HG03097 (cell line): ENCODE results near the gene BRAP.
"Not testable (repeated sequence)": the region's sequence is repeated elsewhere in the genome, so short reads cannot be mapped to it uniquely, and the experiment has no call there.

Source experiments
- ATAC-seq: cut with Tn5 transposase; IDR thresholded peaks from one replicate; pipeline ENCODE4 v1.9.1; 2021; ENCODE audit not compliant: unreplicated experiment, low FRiP score

Gene BRAP

DNA sequence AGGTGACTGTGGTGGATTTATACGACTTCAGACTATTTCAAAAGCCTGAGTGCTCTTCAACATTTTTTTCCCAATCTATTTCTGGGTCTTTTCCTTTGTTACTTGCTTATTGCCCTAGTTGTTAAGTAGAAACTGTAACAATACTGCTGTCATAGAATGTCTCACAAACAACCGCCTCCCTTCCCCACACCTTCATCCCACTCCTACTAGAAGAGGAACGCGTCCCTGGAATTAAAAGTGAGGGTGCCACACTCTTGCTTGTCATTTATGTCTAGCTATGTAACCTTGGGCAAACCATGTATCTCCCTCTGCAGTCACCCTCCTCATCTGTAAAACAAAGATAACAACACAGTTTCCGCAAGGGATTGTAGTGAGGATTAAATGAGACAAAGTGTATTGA is 8.6 kb downstream of the BRAP start:
- ATAC-seq: no peak

DNA sequence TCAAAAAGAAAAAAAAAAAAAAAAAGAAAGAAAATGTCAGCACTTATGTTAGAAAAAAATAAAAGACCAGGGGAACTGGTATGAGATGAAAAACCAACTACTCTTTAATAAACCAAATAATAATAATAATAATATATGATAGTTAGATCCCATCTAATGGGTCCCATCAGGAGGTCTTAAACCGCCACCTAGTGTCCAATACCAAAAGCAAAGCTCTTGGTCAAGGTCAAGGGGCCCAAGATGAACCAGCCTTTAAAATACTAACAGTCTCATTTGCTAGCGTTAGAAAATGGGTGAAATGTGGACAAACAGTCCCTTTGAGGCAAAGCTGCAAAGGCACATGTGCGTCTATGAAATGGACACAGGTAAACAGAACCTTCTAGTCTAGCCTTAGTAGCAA is 12.3 kb downstream of the BRAP start:
- no peak for ATAC-seq

DNA sequence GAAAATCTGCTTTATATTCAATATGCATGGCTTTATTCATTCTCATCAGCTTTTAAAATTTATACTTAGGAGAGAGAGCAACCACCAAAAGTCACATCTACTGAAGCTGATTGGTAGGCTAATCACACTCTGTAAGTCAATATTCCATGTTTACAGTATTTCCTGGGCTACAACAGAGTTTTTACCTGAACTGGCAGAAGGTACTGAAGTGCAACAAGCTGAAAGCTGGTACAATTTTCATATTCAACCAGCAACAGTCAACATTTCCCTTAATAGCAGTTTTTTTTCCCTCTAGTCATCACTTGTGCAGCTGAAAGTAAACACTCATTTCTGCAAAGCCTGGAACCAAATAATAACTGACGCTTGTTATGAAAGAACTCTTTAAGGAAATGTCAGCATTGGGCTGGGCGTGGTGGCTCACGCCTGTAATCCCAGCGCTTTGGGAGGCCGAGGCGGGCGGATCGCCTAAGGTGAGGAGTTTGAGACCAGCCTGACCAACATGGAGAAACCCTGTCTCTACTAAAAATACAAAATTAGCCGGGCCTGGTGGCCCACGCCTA is 12.9 kb downstream of the BRAP start:
- no peak for ATAC-seq

DNA sequence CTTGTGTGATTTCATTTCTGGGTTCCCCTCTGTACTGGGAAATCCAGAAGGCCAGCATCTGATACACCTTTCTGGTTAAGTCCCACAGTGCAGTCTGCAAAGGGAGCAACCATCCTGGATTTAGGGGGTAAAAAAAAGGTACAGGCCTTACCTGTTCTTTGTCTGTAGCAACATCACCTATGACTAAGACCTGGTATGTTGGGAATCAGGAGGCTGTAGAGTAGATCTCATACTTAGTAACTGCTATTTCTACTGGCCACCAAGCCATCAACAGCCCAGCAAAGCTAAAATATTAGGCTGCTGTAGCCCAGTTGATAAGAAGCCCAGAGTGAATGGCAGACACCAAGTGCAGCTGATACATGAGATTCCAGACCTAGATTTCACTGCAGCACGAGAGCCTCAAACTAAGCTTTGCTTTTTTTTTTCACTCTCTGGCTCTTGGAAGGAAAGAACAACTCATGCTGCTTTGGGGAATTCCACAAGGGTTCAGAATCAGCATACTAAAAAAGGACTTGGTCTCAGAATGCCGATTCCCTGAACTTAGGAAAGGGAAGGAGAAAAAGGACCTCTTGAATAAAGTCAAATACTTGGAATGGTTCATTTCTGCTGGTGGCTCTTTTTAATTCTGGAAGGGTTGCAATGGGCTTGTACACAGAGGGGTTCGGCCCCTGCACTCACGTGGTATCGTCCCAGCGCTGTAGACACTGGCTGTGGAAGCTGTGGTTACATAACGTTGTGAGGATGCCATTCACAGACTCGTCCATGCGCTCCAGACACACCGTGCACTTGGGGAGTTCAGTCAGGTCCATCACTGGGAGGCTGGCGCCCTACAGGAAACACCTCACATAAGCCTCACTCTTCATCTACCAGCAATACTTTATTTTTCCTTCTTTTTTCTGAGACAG is 20.5 kb downstream of the BRAP start:
- no peak for ATAC-seq

- no peak for ATAC-seq
Measured at GRCh38 chr12:111664499-111664898, 21.3 kb downstream of the BRAP start.

GRCh38 chr12:111656016-111656415 is 29.7 kb downstream of the BRAP start:
- ATAC-seq: no peak

DNA sequence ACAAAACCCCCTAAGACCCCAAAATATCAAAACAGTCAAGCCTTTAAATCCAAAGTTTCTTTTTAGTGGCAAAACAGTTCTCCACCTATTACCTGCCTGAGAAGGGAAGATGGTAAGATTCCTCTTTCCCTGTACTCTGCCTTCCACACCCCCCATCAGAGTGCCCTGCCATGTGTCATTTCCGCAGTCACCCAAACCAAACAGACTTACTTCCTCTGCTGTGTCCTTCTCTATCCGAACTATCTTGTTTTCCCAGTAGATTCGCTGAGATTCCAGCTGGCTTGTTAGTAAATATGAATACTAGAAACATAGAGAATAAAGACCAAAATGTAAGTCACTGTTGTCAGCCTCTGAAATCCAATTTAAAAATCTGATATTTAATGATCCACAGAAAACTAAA is 30.4 kb downstream of the BRAP start:
- no peak for ATAC-seq

DNA sequence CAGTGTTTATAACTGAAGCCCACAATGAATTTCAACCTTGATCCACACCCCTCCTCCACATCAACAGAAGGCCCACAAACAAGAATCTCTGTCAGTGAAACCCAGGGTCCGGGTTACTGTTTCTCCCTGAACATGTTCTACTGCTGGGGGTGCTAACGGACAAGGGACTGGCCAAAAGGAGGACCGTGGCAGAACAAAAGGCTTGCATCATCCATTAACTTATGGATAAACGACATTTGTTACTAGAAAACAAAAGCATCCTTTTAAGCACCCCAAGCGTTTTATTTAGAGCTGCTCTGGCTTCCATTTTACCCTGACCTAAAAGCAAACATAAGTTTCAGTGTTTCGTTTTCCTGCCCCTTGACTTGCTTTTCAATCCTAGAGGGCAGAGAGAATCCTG is 32.2 kb downstream of the BRAP start:
- ATAC-seq: no peak

- ATAC-seq: not testable (repeated sequence)
Measured at GRCh38 chr12:111652530-111652929, 33.2 kb downstream of the BRAP start.

DNA sequence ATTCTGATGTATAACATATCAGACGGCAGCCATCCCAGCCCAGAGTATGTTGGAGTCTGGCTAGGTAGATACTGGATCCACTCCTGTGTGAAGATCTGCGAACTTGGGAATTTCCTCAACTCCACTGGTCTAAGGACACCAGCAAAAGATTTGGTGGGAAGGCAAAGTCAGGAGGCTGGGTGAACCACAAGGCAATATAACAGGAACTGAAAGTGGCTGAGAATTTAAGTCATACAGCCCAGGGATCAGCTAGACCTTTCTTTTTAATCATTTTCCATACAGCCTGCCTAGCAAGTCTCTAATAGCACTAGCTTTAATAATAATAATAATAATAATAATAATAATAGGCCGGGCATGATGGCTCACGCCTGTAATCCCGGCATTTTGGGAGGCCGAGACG is 34.8 kb downstream of the BRAP start:
- no peak for ATAC-seq

DNA sequence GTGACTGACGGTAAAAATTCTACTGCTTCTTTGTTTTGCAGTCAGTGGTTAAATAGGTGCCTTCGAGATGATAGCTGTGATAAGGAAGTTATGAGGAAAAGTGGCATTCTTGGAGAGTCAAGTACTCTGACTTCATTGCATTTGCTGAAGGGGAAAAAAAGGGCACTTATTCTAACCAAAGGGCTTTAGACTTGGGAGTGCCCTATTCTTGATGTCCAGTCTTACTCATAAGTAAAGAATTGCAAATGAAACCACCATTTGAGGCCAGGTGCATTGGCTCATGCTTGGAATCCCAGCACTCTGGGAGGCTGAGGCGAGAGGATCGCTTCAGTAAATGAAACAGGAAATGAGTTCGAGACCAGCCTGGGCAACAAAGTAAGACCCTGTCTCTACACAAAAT is 40.3 kb downstream of the BRAP start:
- no peak for ATAC-seq

GRCh38 chr12:111643427-111643826 is 42.3 kb downstream of the BRAP start:
- no peak for ATAC-seq

- no peak for ATAC-seq
Measured at GRCh38 chr12:111642681-111643426, 42.9 kb downstream of the BRAP start.

- no peak for ATAC-seq
Measured at GRCh38 chr12:111640506-111640905, 45.2 kb downstream of the BRAP start.

DNA sequence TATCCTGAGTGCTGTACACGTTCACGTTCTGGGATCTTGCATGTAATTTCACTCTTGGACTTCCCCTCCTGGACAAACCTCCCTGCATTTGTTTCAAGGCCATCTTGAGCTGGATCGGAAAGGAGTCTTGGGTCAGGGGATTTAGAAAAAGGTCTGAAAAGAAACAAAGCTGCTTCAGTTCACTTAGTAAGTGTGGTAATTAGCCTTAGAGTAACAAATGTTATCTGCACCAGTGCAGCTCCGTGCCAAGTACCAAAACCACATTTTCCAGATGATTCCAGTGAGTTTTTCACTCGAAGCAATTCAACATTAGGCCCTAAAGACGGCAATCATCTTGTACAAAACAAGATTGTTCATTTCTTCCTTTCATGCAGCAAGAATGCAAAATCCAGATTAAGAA is 47.2 kb downstream of the BRAP start:
- ATAC-seq: no peak

- no peak for ATAC-seq
Measured at GRCh38 chr12:111636209-111636945, 49.4 kb downstream of the BRAP start.

GRCh38 chr12:111635524-111635923 is 50.2 kb downstream of the BRAP start:
- ATAC-seq: no peak

DNA sequence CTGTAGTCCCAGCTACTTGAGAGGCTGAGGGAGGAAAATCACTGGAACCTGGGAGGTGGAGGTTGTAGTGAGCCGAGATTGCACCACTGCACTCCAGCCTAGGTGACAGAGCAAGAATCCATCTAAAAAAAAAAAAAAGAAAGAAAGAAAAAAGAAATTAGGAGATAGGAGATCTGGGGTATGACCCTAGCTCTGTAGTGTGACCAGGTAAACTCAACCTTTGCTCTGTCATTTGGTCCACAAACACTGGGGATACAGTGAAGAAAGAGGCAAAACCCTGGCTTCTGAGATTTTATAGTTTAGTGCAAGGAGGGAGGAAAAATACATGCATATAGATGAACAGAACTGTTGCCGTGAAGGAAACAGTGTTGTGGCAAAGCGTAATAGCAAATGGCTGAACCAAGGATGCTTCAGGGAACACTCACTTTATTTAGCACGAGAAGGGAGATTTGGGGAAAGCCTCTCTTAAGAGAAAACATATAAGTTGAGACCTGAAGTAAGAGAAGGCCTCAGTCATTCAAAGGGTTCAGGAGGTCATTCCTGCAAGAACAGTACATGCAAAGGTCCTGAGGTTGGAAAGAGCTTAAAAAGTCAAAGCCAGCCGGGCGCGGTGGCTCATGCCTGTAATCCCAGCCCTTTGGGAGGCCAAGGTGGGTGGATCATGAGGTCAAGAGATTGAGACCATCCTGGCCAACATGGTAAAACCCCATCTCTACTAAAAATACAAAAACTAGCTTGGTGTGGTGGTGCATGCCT is 57.1 kb downstream of the BRAP start:
- no peak for ATAC-seq

GRCh38 chr12:111626230-111626629 is 59.5 kb downstream of the BRAP start:
- no peak for ATAC-seq

DNA sequence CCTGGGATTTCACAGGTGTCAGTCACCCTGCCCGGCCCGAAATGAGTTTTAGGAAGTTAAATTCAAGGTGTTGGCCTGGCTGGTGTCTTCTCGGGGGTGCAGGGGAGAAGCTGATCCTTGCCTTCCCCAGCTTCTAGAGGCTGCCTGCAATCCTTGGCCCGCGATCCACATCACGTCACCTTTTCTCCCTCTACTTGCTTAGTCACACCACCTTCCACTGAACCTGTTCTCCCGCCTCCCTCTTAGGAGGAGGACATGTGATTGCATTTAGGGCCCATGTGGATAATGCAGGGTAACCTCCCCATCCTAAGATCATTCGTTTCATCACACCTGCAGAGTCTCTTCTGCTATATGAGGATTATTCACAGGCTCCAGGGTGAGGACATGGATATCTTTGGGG is 61.2 kb downstream of the BRAP start:
- no peak for ATAC-seq
